Osteoblast (primary cell): ENCODE results near the gene GOT1. TPM values are rescaled to one million over a fixed set of nuclear protein-coding genes. Genes with fewer than 3 reads are reported as not detected.

ENCODE experiments used
- DNase-seq: peaks from one replicate; pipeline ENCODE4 v3.0.0; 2011; ENCODE audit warnings: low spot score, mixed read lengths; ENCODE audit not compliant: insufficient read length; ENCODE audit errors: missing footprints
- H2AFZ ChIP-seq: 2 replicates; pipeline ENCODE4 v1.6.0; 2011; ENCODE audit warnings: mild to moderate bottlenecking, low read length
- H3K27ac ChIP-seq: 2 replicates; pipeline ENCODE4 v1.5.1; 2011; ENCODE audit warnings: mild to moderate bottlenecking, low read depth, low read length, moderate library complexity
- H3K27me3 ChIP-seq: 2 replicates; pipeline ENCODE4 v1.6.0; 2012; ENCODE audit warnings: mild to moderate bottlenecking, control low read depth, inconsistent platforms, low read length, moderate library complexity; ENCODE audit not compliant: insufficient read depth
- H3K36me3 ChIP-seq: 2 replicates; pipeline ENCODE4 v1.5.1; 2011; ENCODE audit warnings: mild to moderate bottlenecking, low read length, control low read depth, moderate library complexity; ENCODE audit not compliant: insufficient read depth
- H3K4me1 ChIP-seq: 2 replicates; pipeline ENCODE4 v1.5.1; 2011; ENCODE audit warnings: mild to moderate bottlenecking, low read length, control low read depth, moderate library complexity; ENCODE audit not compliant: insufficient read depth
- H3K4me2 ChIP-seq: 2 replicates; pipeline ENCODE4 v1.6.0; 2011; ENCODE audit warnings: mild to moderate bottlenecking, low read length; ENCODE audit not compliant: insufficient read depth
- H3K4me3 ChIP-seq: fragments of 200-600 bp; sonication (generic); 3 replicates; pipeline ENCODE4 v1.5.1; 2012; ENCODE audit warnings: mild to moderate bottlenecking, low read length, inconsistent platforms; ENCODE audit not compliant: insufficient read depth
- H3K79me2 ChIP-seq: 2 replicates; pipeline ENCODE4 v1.6.0; 2012; ENCODE audit warnings: mild to moderate bottlenecking, low read length, control low read depth, inconsistent platforms; ENCODE audit not compliant: insufficient read depth
- H3K9me3 ChIP-seq: 2 replicates; pipeline ENCODE4 v1.5.1; 2011; ENCODE audit warnings: low read depth, low read length, control low read depth
- H4K20me1 ChIP-seq: 2 replicates; pipeline ENCODE4 v1.6.0; 2012; ENCODE audit warnings: mild to moderate bottlenecking, low read length, control low read depth; ENCODE audit not compliant: insufficient read depth
- CTCF ChIP-seq: IDR thresholded peaks from 2 replicates; pipeline ENCODE4 v1.5.1; 2011; ENCODE audit warnings: mild to moderate bottlenecking, low read depth, low read length, moderate library complexity; ENCODE audit errors: extremely low read depth
- total RNA-seq: library from RNA; depleted of rRNA; stranded (reverse); fragments of >200 nt; gene quantifications from 2 replicates; pipeline ENCODE4 v1.2.3, GENCODE V29; 2012

The GOT1 gene
- total RNA-seq, 1 donor, result 42.7 TPM

GRCh38 chr10:99403674-99404073, 26.8 kb downstream of the GOT1 start:
- Histone ChIP-seq H3K4me2 (no peak overlapping the region), H3K79me2 (no peaks in the 10 kb centered on the region), H3K9me3 (no peaks in the 10 kb centered on the region), H2AFZ (no peak overlapping the region), H4K20me1 (no peaks in the 10 kb centered on the region), H3K4me3 (no peak overlapping the region), H3K27me3 (no peaks in the 10 kb centered on the region), H3K4me1 (no peaks in the 10 kb centered on the region), H3K36me3 (peaks cover 28% of the 10 kb centered on the region), H3K27ac (no peak overlapping the region)
- TF ChIP-seq CTCF, result no peak
- DNase-seq, result peak; percentile 34

- Histone ChIP-seq H3K27ac (no peak overlapping the region), H3K4me2 (no peak overlapping the region), H3K79me2 (no peaks in the 10 kb centered on the region), H3K27me3 (no peaks in the 10 kb centered on the region), H4K20me1 (no peaks in the 10 kb centered on the region), H3K4me1 (peaks cover 21% of the 10 kb centered on the region), H3K36me3 (peaks cover 27% of the 10 kb centered on the region), H3K4me3 (no peak overlapping the region), H2AFZ (no peak overlapping the region), H3K9me3 (no peaks in the 10 kb centered on the region)
- no peak for TF ChIP-seq CTCF
- DNase-seq, result no peak
These were observed 30.8 kb downstream of the GOT1 start for GRCh38 chr10:99399664-99400063.

GRCh38 chr10:99396471-99396870, 34.0 kb downstream of the GOT1 start:
- no peaks in the 10 kb centered on the region for H4K20me1 ChIP-seq
- H3K4me2 ChIP-seq, result peak overlapping the region; percentile 68
- no peak overlapping the region for H2AFZ ChIP-seq
- peak overlapping the region; percentile 76 for H3K27ac ChIP-seq
- H3K4me1 ChIP-seq, result peaks cover 32% of the 10 kb centered on the region
- no peak for DNase-seq
- peaks cover 11% of the 10 kb centered on the region for H3K36me3 ChIP-seq
- H3K4me3 ChIP-seq, result no peak overlapping the region
- TF ChIP-seq CTCF, result no peak
- no peaks in the 10 kb centered on the region for H3K79me2 ChIP-seq
- H3K9me3 ChIP-seq, result no peaks in the 10 kb centered on the region
- no peaks in the 10 kb centered on the region for H3K27me3 ChIP-seq

GRCh38 chr10:99395750-99396445, 34.5 kb downstream of the GOT1 start:
- Histone ChIP-seq H3K4me1 (peaks cover 32% of the 10 kb centered on the region), H3K36me3 (peaks cover 11% of the 10 kb centered on the region), H3K27me3 (no peaks in the 10 kb centered on the region), H3K4me2 (peak overlapping the region; percentile 68), H3K4me3 (peak overlapping the region; percentile 31), H3K27ac (peak overlapping the region; percentile 76), H4K20me1 (no peaks in the 10 kb centered on the region), H3K79me2 (no peaks in the 10 kb centered on the region), H3K9me3 (no peaks in the 10 kb centered on the region), H2AFZ (no peak overlapping the region)
- TF ChIP-seq CTCF, result no peak
- peak; percentile 87 for DNase-seq
